Retinal pigment epithelial cell (primary cell): ENCODE measurements around the gene TRIM63.

Experiments
- DNase-seq: peaks from one replicate; pipeline ENCODE4 v3.0.0-alpha.2; 2010; ENCODE audit warnings: low read depth
- H3K4me3 ChIP-seq: 2 replicates; pipeline ENCODE4 v1.5.1; 2011; ENCODE audit warnings: mild to moderate bottlenecking, low read length, control low read depth, moderate library complexity
- TF ChIP-seq, protein P1 (sequence below): conservative IDR thresholded peaks from 2 replicates; pipeline ENCODE4 v1.5.1; 2011; ENCODE audit warnings: low read depth, low read length, control low read depth, inconsistent platforms

Gene TRIM63

GRCh38 chr1:26041978-26042377 is 25.5 kb downstream of the TRIM63 start:
- TF ChIP-seq, protein P1, sequence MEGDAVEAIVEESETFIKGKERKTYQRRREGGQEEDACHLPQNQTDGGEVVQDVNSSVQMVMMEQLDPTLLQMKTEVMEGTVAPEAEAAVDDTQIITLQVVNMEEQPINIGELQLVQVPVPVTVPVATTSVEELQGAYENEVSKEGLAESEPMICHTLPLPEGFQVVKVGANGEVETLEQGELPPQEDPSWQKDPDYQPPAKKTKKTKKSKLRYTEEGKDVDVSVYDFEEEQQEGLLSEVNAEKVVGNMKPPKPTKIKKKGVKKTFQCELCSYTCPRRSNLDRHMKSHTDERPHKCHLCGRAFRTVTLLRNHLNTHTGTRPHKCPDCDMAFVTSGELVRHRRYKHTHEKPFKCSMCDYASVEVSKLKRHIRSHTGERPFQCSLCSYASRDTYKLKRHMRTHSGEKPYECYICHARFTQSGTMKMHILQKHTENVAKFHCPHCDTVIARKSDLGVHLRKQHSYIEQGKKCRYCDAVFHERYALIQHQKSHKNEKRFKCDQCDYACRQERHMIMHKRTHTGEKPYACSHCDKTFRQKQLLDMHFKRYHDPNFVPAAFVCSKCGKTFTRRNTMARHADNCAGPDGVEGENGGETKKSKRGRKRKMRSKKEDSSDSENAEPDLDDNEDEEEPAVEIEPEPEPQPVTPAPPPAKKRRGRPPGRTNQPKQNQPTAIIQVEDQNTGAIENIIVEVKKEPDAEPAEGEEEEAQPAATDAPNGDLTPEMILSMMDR: no peak
- DNase-seq: no peak
- H3K4me3 ChIP-seq: no peak overlapping the region

GRCh38 chr1:26041401-26041800 is 26.0 kb downstream of the TRIM63 start:
- no peak overlapping the region for H3K4me3 ChIP-seq
- TF ChIP-seq, protein P1: no peak
- no peak for DNase-seq

GRCh38 chr1:26038904-26039303 is 28.5 kb downstream of the TRIM63 start:
- TF ChIP-seq, protein P1: no peak
- DNase-seq: no peak
- no peak overlapping the region for H3K4me3 ChIP-seq

- no peak overlapping the region for H3K4me3 ChIP-seq
Observed at GRCh38 chr1:26038477-26038876, 29.0 kb downstream of the TRIM63 start.

DNA sequence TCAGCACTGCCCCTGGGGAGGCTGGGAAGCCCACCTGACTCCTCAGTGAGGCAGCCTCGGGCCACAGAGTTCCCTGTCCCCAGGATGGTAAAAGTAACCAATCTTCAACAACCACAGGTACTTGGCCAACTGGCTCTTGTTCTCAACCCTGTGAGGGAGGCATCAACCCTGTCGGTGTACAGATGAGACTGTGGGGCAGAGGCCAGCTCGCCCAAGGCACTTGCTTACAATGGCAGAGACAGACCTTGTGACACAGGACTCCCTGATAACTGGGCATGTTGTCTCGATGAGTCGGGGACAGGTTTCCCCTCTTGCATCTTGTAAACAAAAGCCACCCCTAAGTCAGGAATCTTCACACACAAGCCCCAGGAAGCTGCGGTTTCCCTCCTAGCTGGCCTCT is 29.5 kb downstream of the TRIM63 start:
- no peak for DNase-seq
- H3K4me3 ChIP-seq: no peak overlapping the region
- TF ChIP-seq, protein P1: no peak

More at GRCh38 chr1:26038477-26038876, 29.0 kb downstream of the TRIM63 start:
- DNase-seq: no peak
- TF ChIP-seq, protein P1: no peak

GRCh38 chr1:26036756-26037281 is 30.6 kb downstream of the TRIM63 start:
- no peak for DNase-seq
- H3K4me3 ChIP-seq: no peak overlapping the region
- TF ChIP-seq, protein P1: no peak

- DNase-seq: peak; percentile 39
- TF ChIP-seq, protein P1: peak; percentile 95
- H3K4me3 ChIP-seq: peak overlapping the region; percentile 67
Observed at GRCh38 chr1:26035959-26036755, 31.3 kb downstream of the TRIM63 start.
